CMK (cell line): ENCODE measurements around the gene ERGIC1.
A peak's percentile ranks its signal among the peaks of the same experiment; 100 is the strongest.

Experiments used
- DNase-seq: peaks from one replicate; pipeline ENCODE4 v3.0.0-alpha.2; 2010; ENCODE audit warnings: low read depth

The ERGIC1 gene

DNA sequence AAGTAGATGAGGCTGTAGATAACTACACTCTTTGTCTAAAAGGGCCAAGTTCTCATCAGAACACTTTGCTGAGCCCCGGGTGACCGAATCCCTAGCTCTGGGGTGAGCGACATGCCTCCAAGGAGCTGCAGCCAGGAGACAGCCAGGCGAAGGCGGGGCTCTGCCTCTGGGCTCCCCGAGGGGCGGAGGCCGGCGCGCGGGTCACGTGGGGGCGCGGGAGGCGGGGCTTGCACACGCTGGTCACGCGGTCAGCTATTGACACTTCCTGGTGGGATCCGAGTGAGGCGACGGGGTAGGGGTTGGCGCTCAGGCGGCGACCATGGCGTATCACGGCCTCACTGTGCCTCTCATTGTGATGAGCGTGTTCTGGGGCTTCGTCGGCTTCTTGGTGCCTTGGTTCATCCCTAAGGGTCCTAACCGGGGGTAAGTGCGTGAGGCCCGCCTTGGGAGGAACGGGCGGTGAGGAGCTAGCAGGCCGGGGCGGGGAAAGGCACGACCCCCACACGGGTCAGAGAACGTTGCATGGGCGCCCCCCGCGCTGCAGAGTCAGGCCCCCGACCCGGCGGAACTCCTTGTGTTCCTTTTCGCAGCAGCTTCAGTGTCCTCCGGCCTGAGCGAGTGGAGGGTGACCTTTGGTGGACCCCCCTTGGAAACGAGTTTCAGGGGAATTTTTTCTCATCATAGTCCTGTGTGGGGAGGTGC is 149.6 kb downstream of the ERGIC1 start, which contains the start of gene ATP6V0E1:
Gene ATP6V0E1 (plus strand): TSS at position 230 of the 702 bp plus-strand sequence. CDS start 90 bp downstream, at position 320.
- DNase-seq, result peak; percentile 78

DNA sequence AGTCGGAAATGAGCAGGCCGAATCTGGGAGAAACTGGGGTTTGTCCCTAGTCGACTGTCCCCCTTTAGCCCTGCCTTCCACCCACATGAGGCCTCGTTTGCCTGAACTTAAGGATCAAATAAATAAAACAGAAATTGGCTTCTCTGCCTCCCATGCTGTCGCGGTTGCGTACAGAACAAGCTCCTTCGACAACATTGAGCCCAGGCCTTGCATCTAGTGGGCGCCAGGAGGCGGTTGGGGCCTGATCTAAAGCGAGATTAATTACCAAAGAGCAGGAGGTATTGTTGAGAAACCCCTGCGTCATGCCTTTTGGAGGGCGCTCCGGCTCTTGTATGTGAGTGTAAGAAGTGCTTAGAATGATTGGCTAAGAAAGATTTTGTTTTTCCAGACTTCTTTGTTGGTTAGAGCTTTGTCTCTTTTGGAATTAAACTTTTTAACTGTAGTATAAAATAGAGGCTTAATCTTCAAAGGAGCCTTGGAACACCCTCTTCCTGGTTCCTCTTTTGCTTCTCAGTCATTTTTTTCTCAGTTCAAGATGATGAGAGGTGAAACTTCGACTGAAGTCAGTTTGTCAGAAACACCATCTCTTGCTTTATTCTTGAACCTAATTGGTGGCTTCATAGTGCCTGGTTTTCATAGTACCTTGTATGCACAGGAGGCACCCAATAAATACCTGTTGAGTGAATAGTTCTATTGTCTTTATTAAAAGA is 150.3 kb downstream of the ERGIC1 start:
- DNase-seq, result peak; percentile 24

DNA sequence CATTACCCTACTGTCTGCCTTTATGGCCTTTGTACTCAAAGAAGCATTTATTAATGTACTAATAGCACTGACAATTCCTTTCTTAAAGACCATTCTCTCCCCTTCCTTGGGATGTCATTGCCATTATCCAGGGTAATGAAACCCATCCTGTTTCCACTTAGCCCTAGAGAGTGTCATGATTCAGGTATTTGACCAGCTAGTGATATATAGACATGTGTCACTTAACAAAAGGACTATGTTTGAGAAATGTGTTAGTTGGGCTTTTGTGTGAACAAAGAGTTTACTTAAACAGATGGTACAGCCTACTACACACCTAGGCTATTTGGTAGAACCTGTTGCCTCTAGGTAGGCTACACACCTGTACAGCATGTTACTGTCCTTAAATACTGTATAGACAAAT is 151.5 kb downstream of the ERGIC1 start:
- no peak for DNase-seq

DNA sequence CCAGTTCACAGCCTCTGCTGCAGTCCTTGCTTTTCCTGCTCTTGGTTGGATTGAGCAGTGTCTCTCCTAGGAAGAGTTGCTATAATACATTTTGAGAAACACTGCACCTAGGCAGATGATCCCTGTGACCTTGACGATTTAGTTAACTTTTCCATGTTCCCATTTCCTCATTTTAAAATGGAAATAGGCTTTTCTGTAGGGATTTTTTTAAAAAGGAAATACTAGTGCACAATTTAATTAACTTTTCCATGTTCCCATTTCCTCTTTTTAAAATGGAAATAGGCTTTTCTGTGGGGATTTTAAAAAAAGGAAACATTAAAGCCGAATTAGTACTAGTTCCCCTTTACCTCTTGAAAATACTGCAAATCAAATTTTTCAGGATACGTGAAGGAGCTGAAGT is 154.2 kb downstream of the ERGIC1 start:
- DNase-seq, result no peak

DNA sequence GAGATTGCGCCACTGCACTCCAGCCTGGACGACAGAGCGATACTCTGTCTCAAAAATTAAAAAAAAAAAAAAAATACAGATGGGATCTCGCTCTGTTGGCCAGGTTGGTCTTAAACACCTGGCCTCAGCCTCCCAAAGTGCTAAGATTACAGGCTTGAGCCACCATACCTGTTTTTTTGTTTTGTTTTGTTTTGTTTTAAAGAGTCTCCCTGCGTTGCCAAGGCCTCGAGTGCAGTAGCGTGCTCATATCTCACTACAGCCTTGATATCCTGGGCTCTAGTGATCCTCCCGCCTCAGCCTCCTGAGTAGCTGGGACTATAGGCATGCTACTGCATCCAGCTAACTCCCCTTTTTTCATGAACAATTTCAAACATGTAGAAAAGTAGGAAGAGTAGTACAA is 156.7 kb downstream of the ERGIC1 start:
- DNase-seq, result no peak

DNA sequence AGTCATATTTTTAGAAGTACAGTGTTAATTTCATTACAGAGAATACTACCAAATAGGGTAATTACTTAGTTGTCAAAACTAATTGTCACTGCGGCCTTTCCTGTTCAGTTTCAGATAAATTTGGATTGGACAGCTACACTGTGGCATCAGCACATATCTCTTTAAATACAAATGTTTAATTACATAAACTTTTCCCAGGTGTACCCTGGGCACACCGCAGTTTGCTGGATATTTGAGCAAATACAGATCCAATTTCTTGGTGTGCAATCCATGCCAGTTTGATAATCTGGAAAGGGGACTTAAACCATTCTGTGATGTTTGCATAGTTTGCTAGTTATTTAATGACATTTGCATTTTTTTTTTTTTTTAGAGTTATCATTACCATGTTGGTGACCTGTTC is 160.4 kb downstream of the ERGIC1 start:
- DNase-seq, result no peak

DNA sequence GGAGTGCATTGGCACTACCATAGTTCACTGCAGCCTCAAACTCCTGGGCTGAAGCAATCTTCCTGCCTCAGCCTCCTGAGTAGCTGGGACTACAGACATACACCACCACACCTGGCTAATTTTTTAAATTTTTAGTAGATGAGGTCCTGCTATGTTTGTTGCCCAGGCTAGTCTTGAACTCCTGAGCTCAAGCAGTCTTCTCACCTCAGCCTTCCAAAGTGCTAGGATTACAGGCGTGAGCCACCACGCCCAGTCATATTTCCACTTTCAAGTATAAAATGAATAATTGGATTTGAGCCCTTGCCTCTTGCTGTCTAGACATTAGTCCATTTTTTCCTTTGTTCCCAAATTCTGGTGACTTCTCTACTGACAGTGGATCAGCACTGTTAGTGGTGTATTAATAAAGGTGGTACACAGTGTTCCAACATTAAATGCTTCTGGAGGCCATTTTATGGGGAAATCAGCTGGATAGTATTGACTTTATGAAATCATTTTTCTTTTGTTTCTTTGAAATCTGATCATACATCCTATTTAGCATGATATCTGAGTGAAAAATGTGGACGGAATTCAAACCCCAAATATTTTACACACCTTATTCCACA is 165.4 kb downstream of the ERGIC1 start:
- no peak for DNase-seq

DNA sequence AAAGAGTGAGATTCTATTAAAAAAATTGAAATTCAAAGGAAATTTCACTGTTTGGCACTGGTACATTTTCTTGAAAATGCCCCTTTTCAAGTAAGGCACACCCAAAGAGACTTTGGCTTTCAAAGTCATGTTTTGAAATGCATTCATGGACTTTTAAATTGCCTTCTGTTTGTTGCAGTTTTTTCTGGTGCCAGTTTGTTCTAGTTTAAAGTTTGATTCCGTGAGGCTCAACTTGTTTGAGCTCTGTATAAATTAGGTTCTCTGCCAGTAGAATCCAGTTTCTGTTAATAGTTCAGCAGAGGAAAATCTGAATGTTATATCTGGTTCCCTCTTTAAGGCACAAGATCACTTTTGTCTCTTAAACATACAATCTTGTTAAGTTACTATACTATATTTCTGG is 165.9 kb downstream of the ERGIC1 start:
- no peak for DNase-seq

DNA sequence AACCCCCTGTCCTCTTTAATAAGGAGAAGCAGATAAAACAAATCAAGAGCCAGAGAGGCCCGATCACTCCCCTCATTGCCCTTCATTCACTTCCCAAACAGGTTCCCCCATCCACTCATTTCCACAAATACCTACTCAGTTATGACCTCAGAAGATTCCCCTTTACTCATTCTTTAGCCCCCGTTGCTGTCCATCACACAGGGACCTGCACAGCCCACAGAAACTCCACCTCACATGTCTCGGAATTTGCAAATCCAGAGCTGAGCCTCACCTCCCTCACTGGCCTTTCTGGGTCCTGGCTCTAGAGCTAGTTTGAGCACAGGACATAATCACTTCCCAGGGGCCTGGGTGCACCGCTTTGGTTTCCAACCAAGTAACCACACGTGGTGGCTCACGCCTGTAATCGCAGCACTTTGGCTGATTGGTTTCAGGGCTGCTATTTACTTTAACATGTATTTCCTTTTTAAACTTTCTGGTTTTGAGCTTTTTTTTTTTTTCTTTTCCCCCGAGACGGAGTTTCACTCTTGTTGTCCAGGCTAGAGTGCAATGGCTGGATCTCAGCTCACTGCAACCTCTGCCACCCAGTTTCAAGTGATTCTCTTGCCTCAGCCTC is 167.3 kb downstream of the ERGIC1 start:
- no peak for DNase-seq
